Keratinocyte (primary cell): Measurements from ENCODE around the gene PKD1. TPM values are rescaled to one million over a fixed set of nuclear protein-coding genes. Genes with fewer than 3 reads are reported as not detected.

Experiments used
- DNase-seq: peaks from one replicate; pipeline ENCODE4 v3.0.0-alpha.2; 2011; ENCODE audit warnings: low read depth, missing footprints, low spot score
- FAIRE-seq: peaks from 2 replicates; lab custom pipeline; 2011; peaks lifted over from hg19 to GRCh38; lab: Jason Lieb, UNC
- H2AFZ ChIP-seq: 2 replicates; pipeline ENCODE4 v1.6.0; 2012; ENCODE audit warnings: low read length, control low read depth, inconsistent platforms; ENCODE audit not compliant: control insufficient read depth
- H3K27ac ChIP-seq: 2 replicates; pipeline ENCODE4 v1.5.1; 2011; ENCODE audit warnings: low read length; ENCODE audit not compliant: control insufficient read depth, insufficient read depth
- H3K27me3 ChIP-seq: 3 replicates; pipeline ENCODE4 v1.6.0; 2011; ENCODE audit warnings: low read length; ENCODE audit not compliant: control insufficient read depth, insufficient read depth; ENCODE audit errors: extremely low read depth
- H3K36me3 ChIP-seq, 2 experiments: 2 replicates in 1 of 2; 3 replicates in 1 of 2; pipeline ENCODE4 v1.5.1; 2011; ENCODE audit warnings: low read length in 2 of 2, mild to moderate bottlenecking in 1 of 2; ENCODE audit not compliant: control insufficient read depth in 2 of 2, insufficient read depth in 2 of 2; ENCODE audit errors: extremely low read depth in 1 of 2
- H3K4me1 ChIP-seq: 3 replicates; pipeline ENCODE4 v1.5.1; 2011; ENCODE audit warnings: low read length; ENCODE audit not compliant: control insufficient read depth, insufficient read depth; ENCODE audit errors: extremely low read depth
- H3K4me2 ChIP-seq: 3 replicates; pipeline ENCODE4 v1.6.0; 2011; ENCODE audit warnings: low read depth, low read length; ENCODE audit not compliant: control insufficient read depth, insufficient read depth; ENCODE audit errors: extremely low read depth
- H3K4me3 ChIP-seq, 3 experiments: fragments of 200-600 bp in 1 of 3; sonication (generic) in 1 of 3; 2 replicates in 2 of 3; 3 replicates in 1 of 3; pipeline ENCODE4 v1.5.1; 2011 to 2016; ENCODE audit warnings: low read length in 3 of 3, mild to moderate bottlenecking in 3 of 3, control low read depth in 2 of 3, inconsistent platforms in 1 of 3, low read depth in 1 of 3, mixed read lengths in 1 of 3, mixed run types in 1 of 3, moderate library complexity in 1 of 3; ENCODE audit not compliant: control insufficient read depth in 2 of 3, insufficient read depth in 2 of 3; ENCODE audit errors: extremely low read depth in 1 of 3
- H3K79me2 ChIP-seq: 2 replicates; pipeline ENCODE4 v1.6.0; 2012; ENCODE audit warnings: low read length; ENCODE audit not compliant: control insufficient read depth, insufficient read depth
- H3K9ac ChIP-seq: 3 replicates; pipeline ENCODE4 v1.6.0; 2011; ENCODE audit warnings: low read length; ENCODE audit not compliant: control insufficient read depth, insufficient read depth; ENCODE audit errors: extremely low read depth
- H3K9me1 ChIP-seq: 3 replicates; pipeline ENCODE4 v1.6.0; 2011; ENCODE audit warnings: low read length; ENCODE audit not compliant: control insufficient read depth, insufficient read depth; ENCODE audit errors: extremely low read depth
- H3K9me3 ChIP-seq: 2 replicates; pipeline ENCODE4 v1.5.1; 2012; ENCODE audit warnings: low read depth, low read length; ENCODE audit not compliant: control insufficient read depth
- H4K20me1 ChIP-seq: 3 replicates; pipeline ENCODE4 v1.6.0; 2011; ENCODE audit warnings: low read length; ENCODE audit not compliant: control insufficient read depth, insufficient read depth; ENCODE audit errors: extremely low read depth
- CTCF ChIP-seq, 3 experiments: IDR thresholded peaks in 1 of 3; conservative IDR thresholded peaks in 1 of 3; optimal IDR thresholded peaks in 1 of 3; 2 replicates in 2 of 3; 3 replicates in 1 of 3; pipeline versions ENCODE3 to v1.5.1; 2011; ENCODE audit warnings: low read length in 3 of 3, mild to moderate bottlenecking in 3 of 3, moderate library complexity in 2 of 3, control low read depth in 1 of 3, inconsistent platforms in 1 of 3; ENCODE audit not compliant: insufficient read depth in 2 of 3; ENCODE audit errors: extremely low read depth in 1 of 3
- EZH2 ChIP-seq: IDR thresholded peaks from one replicate; pipeline ENCODE4 v1.6.1; 2012; ENCODE audit warnings: inconsistent platforms, mild to moderate bottlenecking, low read length, moderate library complexity
- dilution Hi-C: fragments of 300-500 bp; cut with MboI; formaldehyde crosslinking; loops from one replicate; pipeline ENCODE4 v1.7.0; 2020; ENCODE audit warnings: low sequenced_read_pairs; ENCODE audit not compliant: extremely low pct_ligation_motif_present
- polyA plus RNA-seq, 5 experiments: library from polyadenylated mRNA; depleted of rRNA in 3 of 5; stranded (reverse) in 3 of 5; stranded (forward) in 1 of 5; unstranded in 1 of 5; fragments of >200 nt; gene quantifications; 1 replicate in 1 of 5; 2 replicates in 3 of 5; 3 replicates in 1 of 5; pipeline versions ENCODE4 v1.2.1 to v1.2.3, GENCODE V29; 2011 to 2012; ENCODE audit warnings: missing spikeins in 2 of 5, low read depth in 1 of 5, low replicate concordance in 1 of 5

Gene PKD1
- polyA plus RNA-seq, 1 donor (not counting 4 experiments of a cell fraction or from before 2014, with no cell fraction given) = 10.6 TPM

- Histone ChIP-seq H4K20me1 (no peaks in the 10 kb centered on the region), H3K79me2 (no peaks in the 10 kb centered on the region), H2AFZ (no peak overlapping the region), H3K4me2 (no peak overlapping the region), H3K27me3 (peaks cover 5% of the 10 kb centered on the region), H3K4me1 (peaks cover 4% of the 10 kb centered on the region), H3K9ac (no peak overlapping the region), H3K9me1 (no peaks in the 10 kb centered on the region), H3K9me3 (no peaks in the 10 kb centered on the region), H3K36me3 (peaks cover 3 to 5% of the 10 kb centered on the region in 2 experiments), H3K4me3 (no peak overlapping the region), H3K27ac (no peak overlapping the region)
- dilution Hi-C loops = no loop called here
- DNase-seq = no peak
- FAIRE-seq = no peak
- TF ChIP-seq CTCF (optimal IDR thresholded peaks at IDR 0.05 in 1 of 3, IDR thresholded peaks at IDR 0.05 in 1 of 3, conservative IDR thresholded peaks at IDR 0.05 in 1 of 3; ENCODE audit: extremely low read depth in 1 of 3, insufficient read depth in 2 of 3, low read length in 3 of 3) (no peak), EZH2 (no peak)
Measured at GRCh38 chr16:2181952-2182351, 46.3 kb upstream of the PKD1 start.

GRCh38 chr16:2180962-2181923 lies 45.5 kb upstream of the PKD1 start:
- no peaks in the 10 kb centered on the region for H3K79me2 ChIP-seq
- H3K4me3 ChIP-seq = no peak overlapping the region
- H4K20me1 ChIP-seq = no peaks in the 10 kb centered on the region
- TF ChIP-seq EZH2 (no peak), CTCF (optimal IDR thresholded peaks at IDR 0.05 in 1 of 3, IDR thresholded peaks at IDR 0.05 in 1 of 3, conservative IDR thresholded peaks at IDR 0.05 in 1 of 3; ENCODE audit: extremely low read depth in 1 of 3, insufficient read depth in 2 of 3, low read length in 3 of 3) (no peak)
- H3K36me3 ChIP-seq = peaks cover 6 to 8% of the 10 kb centered on the region in 2 experiments
- H3K27me3 ChIP-seq = peaks cover 5% of the 10 kb centered on the region
- no peak for FAIRE-seq
- dilution Hi-C loops = no loop called here
- no peaks in the 10 kb centered on the region for H3K9me3 ChIP-seq
- H3K4me1 ChIP-seq = peaks cover 4% of the 10 kb centered on the region
- H3K4me2 ChIP-seq = no peak overlapping the region
- no peak overlapping the region for H3K27ac ChIP-seq
- no peak overlapping the region for H3K9ac ChIP-seq
- no peak for DNase-seq
- H3K9me1 ChIP-seq = no peaks in the 10 kb centered on the region
- no peak overlapping the region for H2AFZ ChIP-seq
